GM10847 (cell line): ENCODE data around the gene CRELD2.

Source experiments
- POLR2A ChIP-seq: IDR thresholded peaks from 2 replicates; pipeline ENCODE4 v1.6.1; 2011; ENCODE audit not compliant: insufficient read length; ENCODE audit errors: extremely low read depth

CRELD2 gene, protein sequence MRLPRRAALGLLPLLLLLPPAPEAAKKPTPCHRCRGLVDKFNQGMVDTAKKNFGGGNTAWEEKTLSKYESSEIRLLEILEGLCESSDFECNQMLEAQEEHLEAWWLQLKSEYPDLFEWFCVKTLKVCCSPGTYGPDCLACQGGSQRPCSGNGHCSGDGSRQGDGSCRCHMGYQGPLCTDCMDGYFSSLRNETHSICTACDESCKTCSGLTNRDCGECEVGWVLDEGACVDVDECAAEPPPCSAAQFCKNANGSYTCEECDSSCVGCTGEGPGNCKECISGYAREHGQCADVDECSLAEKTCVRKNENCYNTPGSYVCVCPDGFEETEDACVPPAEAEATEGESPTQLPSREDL

DNA sequence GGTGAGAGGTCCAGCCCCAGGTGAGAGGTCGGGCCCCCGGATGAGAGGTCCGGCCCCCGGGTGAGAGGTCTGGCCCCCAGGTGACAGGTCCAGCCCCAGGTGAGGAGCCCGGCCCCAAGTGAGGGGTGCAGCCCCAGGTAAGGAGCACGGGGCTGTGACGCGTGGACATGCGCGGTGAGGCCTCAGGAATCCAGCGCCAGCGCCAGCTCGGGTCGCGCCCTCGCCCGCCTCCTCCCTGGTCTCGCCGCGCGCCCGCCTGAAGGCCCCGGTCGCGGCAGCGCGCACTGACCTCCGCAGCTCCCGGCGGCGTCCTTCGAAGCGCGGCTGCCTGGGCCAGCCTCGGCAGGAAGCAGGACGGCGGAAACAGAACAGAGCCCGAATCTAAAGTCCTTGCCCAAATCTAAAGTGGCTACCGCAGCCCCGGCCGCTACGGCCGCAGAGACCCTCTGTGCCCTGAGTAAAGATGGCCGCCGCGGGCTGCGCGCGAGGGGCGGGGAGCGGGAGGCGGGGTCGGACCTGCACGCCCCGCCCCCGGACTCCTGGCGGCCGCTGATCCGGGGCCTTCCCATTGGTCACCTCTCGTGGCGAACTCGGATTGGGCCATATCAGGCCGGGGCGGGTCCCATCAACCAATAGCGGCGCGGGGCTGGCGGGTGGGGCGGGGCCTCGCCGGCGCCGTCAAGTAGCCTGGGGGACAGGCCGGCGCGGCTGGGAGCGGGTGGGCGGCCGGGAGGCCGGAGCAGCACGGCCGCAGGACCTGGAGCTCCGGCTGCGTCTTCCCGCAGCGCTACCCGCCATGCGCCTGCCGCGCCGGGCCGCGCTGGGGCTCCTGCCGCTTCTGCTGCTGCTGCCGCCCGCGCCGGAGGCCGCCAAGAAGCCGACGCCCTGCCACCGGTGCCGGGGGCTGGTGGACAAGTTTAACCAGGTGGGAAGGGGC is at the start of gene CRELD2, which contains the start of gene ALG12:
TSS of gene CRELD2 (plus strand) at position 661 of the 937 bp plus-strand sequence. CDS start at position 797, 136 bp downstream.
TSS of gene ALG12 (minus strand) at position 465 of the 937 bp plus-strand sequence. CDS start 4,673 bp downstream, outside the sequence.
- TF ChIP-seq POLR2A: peak; percentile 69

DNA sequence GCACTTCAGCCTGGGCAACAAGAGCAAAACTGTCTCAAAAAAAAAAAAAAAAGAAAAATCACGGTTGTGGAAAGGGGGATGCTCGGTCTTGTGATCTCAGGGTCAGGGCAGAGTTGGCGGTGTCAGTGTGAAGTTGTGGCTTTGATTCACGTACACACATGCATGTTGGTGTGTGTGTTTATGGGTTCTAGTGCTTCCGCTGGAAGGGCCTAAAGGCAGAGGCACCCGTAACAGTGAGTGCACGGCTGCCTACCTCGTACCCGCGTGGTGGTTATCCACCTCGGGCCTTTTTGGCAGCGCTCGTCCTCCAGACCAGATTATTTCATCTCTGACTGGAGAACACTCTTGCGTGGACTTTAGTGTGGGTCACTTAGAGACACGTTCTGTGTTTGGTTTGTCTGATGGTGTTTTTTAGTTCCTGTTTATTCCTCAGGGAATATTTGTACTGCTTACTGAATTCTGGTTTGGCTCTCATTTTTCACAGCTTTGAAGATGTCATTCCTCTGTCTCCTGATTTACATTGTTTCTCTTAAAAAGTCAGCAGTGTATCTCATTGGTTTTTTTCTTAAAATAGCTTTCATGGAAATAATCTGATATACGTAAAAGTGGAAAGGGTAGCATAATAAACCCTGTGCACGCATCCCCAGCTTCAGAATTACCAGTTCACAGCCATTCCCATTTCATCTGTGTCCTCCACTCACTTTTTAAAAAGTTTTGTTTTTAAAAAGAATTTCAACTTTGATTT is 49.2 kb upstream of the CRELD2 start:
- no peak for TF ChIP-seq POLR2A

- no peak for TF ChIP-seq POLR2A
Measured at GRCh38 chr22:49869845-49870712, 48.4 kb upstream of the CRELD2 start.

DNA sequence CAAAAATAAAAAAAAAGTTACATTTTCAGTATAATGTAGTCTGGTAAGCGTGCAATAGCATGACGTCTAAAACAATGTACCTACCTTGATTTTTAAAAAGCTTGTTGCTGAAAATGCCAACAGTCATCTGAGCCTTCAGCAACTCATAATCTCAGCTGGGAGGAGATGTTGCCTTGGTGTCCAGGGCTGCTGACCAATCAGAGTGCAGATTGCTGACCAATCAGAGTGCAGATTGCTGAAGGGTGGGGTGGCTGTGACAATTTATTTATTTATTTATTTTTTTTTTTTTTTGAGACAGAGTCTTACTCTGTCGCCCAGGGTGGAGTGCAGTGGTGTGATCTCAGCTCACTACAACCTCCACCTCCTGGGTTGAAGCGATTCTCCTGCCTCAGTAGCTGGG is 47.0 kb upstream of the CRELD2 start:
- no peak for TF ChIP-seq POLR2A

GRCh38 chr22:49872347-49872746 is 46.1 kb upstream of the CRELD2 start:
- TF ChIP-seq POLR2A: no peak

GRCh38 chr22:49873228-49873940 is 45.0 kb upstream of the CRELD2 start:
- no peak for TF ChIP-seq POLR2A

DNA sequence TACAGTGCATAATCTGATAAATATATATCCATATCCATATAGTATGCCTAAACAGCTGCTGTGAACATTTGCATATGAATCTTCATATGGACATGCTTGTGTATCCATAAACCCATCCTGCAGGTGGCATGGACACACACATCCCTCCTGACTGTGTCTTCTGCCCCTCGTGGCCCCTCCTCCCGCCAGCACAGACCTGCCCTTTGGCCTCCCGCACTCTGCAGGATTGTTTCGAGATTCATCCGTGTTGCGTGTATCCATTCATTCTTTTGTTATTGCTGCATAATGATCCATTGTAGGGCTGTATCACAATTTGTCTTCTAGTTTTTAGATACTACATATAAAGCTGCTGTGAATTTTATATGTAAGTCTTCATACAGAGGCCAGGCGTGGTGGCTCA is 40.8 kb upstream of the CRELD2 start:
- no peak for TF ChIP-seq POLR2A

DNA sequence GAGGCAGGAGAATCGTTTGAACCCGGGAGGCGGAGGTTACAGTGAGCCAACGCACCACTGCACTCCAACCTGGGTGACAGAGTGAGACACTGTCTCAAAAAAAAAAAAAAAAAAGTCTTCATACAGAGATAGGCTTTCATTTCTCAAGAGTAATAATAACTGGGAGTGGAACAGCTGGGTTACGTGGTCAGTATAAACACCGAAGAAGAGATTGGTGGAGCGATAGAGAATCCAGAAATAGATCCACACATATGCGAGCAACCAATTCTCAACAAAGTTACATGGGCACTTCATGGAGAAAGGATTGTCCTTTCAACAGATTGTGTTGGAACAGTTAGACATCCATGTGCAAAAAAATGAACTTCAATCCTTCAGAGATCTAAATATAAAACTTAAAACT is 40.2 kb upstream of the CRELD2 start:
- TF ChIP-seq POLR2A: no peak

DNA sequence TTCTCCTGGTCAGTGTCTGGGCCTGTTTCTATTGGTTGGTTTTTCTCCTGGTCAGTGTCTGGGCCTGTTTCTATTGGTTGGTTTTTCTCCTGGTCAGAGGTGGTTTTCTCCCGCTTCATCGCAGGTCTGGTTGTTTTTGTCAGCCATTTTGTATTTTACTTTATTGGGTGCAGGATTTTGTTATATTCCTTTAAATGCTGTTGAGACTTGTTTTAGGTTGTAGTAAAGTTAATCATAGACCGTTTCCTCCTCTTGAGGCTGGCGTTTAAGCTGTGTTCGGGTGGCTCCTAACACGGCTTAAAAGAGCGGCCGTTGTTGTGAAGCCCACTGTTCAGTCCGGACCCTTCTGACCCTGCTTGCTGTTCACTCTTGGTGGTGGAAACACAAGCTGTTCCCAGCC is 38.6 kb upstream of the CRELD2 start:
- no peak for TF ChIP-seq POLR2A

GRCh38 chr22:49880281-49880680 is 38.2 kb upstream of the CRELD2 start:
- no peak for TF ChIP-seq POLR2A

DNA sequence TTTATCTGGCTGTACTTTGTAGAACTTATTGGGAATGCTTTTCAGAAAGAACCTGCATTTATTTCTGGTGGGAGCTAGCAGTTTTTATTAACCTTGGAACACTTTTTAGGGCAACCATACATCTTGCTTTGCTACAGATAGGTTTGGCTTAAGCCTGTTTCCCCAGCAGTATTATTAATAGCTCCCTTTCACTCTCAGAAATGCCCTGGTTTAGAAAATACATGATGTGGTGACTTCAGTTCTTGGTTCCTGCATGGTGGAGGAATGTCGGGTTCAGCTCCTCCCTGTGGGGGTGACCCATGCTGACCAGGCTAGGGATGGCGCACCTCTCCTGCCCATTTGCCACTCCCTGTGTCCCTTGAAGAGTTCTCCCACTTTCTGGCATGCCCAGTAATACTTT is 36.6 kb upstream of the CRELD2 start:
- no peak for TF ChIP-seq POLR2A

DNA sequence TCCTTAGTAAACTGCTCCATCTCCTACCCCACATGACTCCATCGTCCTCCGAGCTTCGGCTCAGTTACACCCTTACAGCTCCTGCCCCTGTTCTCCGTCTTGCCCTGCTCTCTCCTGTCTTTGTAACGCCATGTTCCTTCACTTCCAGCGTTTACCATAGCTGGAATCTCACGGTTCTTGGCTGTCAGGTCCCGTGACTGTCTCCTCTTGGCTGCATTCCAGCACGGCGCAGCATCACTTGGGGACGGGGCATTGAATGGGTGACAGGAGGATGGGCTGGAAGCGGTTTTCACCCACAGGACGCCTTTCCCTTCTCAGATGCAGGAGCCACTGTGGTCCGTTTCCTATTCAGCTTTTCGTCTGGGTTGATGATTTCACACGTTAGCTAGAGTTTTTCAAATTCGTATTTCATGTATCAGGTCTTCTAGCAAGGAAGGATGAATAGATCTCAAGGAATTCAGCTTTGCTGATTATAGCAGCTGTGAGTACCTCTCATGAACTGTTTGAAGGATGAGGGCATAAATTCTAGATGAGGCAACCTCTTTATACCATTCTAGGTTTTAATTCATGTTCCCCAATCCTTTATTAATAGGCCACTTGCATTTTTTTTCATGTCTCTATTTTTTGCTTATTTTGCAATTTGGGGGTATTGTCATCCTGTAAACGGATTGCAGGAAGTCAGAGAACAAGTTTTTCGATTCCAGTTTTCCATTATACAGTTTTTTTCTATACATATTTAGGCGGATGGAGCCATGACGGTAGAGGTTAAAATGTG is 35.7 kb upstream of the CRELD2 start:
- TF ChIP-seq POLR2A: no peak

- no peak for TF ChIP-seq POLR2A
Measured at GRCh38 chr22:49883294-49883640, 35.2 kb upstream of the CRELD2 start.
